Putamen (tissue), 1 donor: Measurements from ENCODE around the gene RAB3IL1.

ENCODE experiments used
- DNase-seq: peaks from one replicate; pipeline ENCODE4 v3.0.0-alpha.2; 2016; ENCODE audit warnings: low spot score

RAB3IL1 gene

GRCh38 chr11:61866231-61866957 lies 51.0 kb downstream of the RAB3IL1 start:
- no peak for DNase-seq

GRCh38 chr11:61864814-61865775 lies 52.3 kb downstream of the RAB3IL1 start:
- no peak for DNase-seq

- DNase-seq: no peak
Observed at GRCh38 chr11:61863548-61864081, 53.8 kb downstream of the RAB3IL1 start.

GRCh38 chr11:61862714-61863547 lies 54.4 kb downstream of the RAB3IL1 start:
- DNase-seq: no peak

GRCh38 chr11:61861634-61862033 lies 55.7 kb downstream of the RAB3IL1 start:
- DNase-seq: no peak

- DNase-seq: no peak
Observed at GRCh38 chr11:61860054-61860903, 57.1 kb downstream of the RAB3IL1 start.

GRCh38 chr11:61855939-61856680 lies 61.3 kb downstream of the RAB3IL1 start:
- DNase-seq: no peak

GRCh38 chr11:61854966-61855714 lies 62.2 kb downstream of the RAB3IL1 start:
- DNase-seq: peak; percentile 29

GRCh38 chr11:61854206-61854895 lies 63.0 kb downstream of the RAB3IL1 start:
- DNase-seq: no peak

- DNase-seq: peak; percentile 58
Observed at GRCh38 chr11:61853698-61854169, 63.6 kb downstream of the RAB3IL1 start.

GRCh38 chr11:61851900-61852295 lies 65.5 kb downstream of the RAB3IL1 start:
- DNase-seq: no peak

GRCh38 chr11:61851113-61851899 lies 66.1 kb downstream of the RAB3IL1 start:
- DNase-seq: peak; percentile 58

- no peak for DNase-seq
Observed at GRCh38 chr11:61850687-61851086, 66.7 kb downstream of the RAB3IL1 start.

GRCh38 chr11:61848631-61849030 lies 68.7 kb downstream of the RAB3IL1 start:
- no peak for DNase-seq

GRCh38 chr11:61847914-61848581 lies 69.3 kb downstream of the RAB3IL1 start:
- no peak for DNase-seq
